ENCODE results near the gene ATF4.
A peak's percentile ranks its signal among the peaks of the same experiment; 100 is the strongest.

ATF4 gene

GRCh38 chr22:39558254-39558727 lies 37.9 kb downstream of the ATF4 start:
- TF ChIP-seq CTCF (conservative IDR thresholded peaks at IDR 0.05) (no peak), ZFX (IDR thresholded peaks at IDR 0.05) (no peak)
- H3K27ac ChIP-seq, result no peak overlapping the region

GRCh38 chr22:39558950-39559349 lies 38.6 kb downstream of the ATF4 start:
- no peak overlapping the region for H3K27ac ChIP-seq
- no peak for TF ChIP-seq CTCF (conservative IDR thresholded peaks at IDR 0.05)
- TF ChIP-seq ZFX (IDR thresholded peaks at IDR 0.05), result no peak

- H3K27ac ChIP-seq, result no peak overlapping the region
- TF ChIP-seq ZFX (IDR thresholded peaks at IDR 0.05), result no peak
- TF ChIP-seq CTCF (conservative IDR thresholded peaks at IDR 0.05), result peak; percentile 71; the same call in 1 of the 2 replicates
These were observed 39.2 kb downstream of the ATF4 start for GRCh38 chr22:39559456-39560105.

- TF ChIP-seq ZFX (IDR thresholded peaks at IDR 0.05) (no peak), CTCF (conservative IDR thresholded peaks at IDR 0.05) (no peak)
- no peak overlapping the region for H3K27ac ChIP-seq
These were observed 39.8 kb downstream of the ATF4 start for GRCh38 chr22:39560127-39560526.

GRCh38 chr22:39562839-39563489 lies 42.6 kb downstream of the ATF4 start:
- TF ChIP-seq ZFX (IDR thresholded peaks at IDR 0.05) (no peak), CTCF (conservative IDR thresholded peaks at IDR 0.05) (no peak)
- no peak overlapping the region for H3K27ac ChIP-seq

GRCh38 chr22:39563571-39564428 lies 43.4 kb downstream of the ATF4 start:
- no peak for TF ChIP-seq CTCF (conservative IDR thresholded peaks at IDR 0.05)
- no peak for TF ChIP-seq ZFX (IDR thresholded peaks at IDR 0.05)
- no peak overlapping the region for H3K27ac ChIP-seq
